K562 (cell line): Measurements from ENCODE around the gene CDC6. TPM values are rescaled to one million over a fixed set of nuclear protein-coding genes. Genes with fewer than 3 reads are reported as not detected.

Experiments used
- ARID3B ChIP-seq: fragments of 250-450 bp; sonication (Bioruptor Pico); IDR thresholded peaks from 2 replicates; pipeline ENCODE4 v1.4.0; 2020; ENCODE audit warnings: borderline replicate concordance
- CEBPZ ChIP-seq: fragments of 150-350 bp; IDR thresholded peaks from 2 replicates; pipeline ENCODE4 v1.6.1; 2014; ENCODE audit warnings: low read depth, mild to moderate bottlenecking, low read length, borderline replicate concordance
- CHD4 ChIP-seq: fragments of 200-600 bp; sonication (generic); IDR thresholded peaks from 3 replicates; pipeline ENCODE4 v1.6.1; 2012; ENCODE audit warnings: low read depth, mild to moderate bottlenecking, mixed read lengths, low read length, inconsistent platforms; ENCODE audit not compliant: insufficient read depth, insufficient replicate concordance, poor library complexity, severe bottlenecking
- DACH1 ChIP-seq: fragments of 450-650 bp; IDR thresholded peaks from 2 replicates; pipeline ENCODE4 v1.6.1; 2018; ENCODE audit not compliant: partially characterized antibody
- E2F8 ChIP-seq: fragments of 450-650 bp; IDR thresholded peaks from 2 replicates; pipeline ENCODE4 v1.7.1; 2018; ENCODE audit warnings: mild to moderate bottlenecking, low read depth; ENCODE audit not compliant: partially characterized antibody
- GABPB2 ChIP-seq: fragments of 250-450 bp; sonication (Bioruptor Pico); conservative IDR thresholded peaks from 2 replicates; pipeline ENCODE4 v1.5.1; 2021; ENCODE audit warnings: mild to moderate bottlenecking
- GTF2A2 ChIP-seq: IDR thresholded peaks from 2 replicates; pipeline ENCODE4 v1.6.1; 2016; ENCODE audit warnings: mild to moderate bottlenecking, missing genetic modification characterization, missing compliant biosample characterization
- HMG20A ChIP-seq: fragments of 450-650 bp; formaldehyde crosslinking; conservative IDR thresholded peaks from 2 replicates; pipeline ENCODE4 v1.4.0; 2020; ENCODE audit warnings: mild to moderate bottlenecking, mixed read lengths
- KLF10 ChIP-seq: fragments of 250-450 bp; sonication (Bioruptor Pico); IDR thresholded peaks from 2 replicates; pipeline ENCODE4 v1.6.1; 2021; ENCODE audit warnings: matching md5 sums
- PHTF2 ChIP-seq: fragments of 250-450 bp; sonication (Bioruptor Pico); IDR thresholded peaks from 2 replicates; pipeline ENCODE4 v1.5.0; 2021; ENCODE audit warnings: mild to moderate bottlenecking
- POLR2AphosphoS5 ChIP-seq: IDR thresholded peaks from 2 replicates; pipeline ENCODE4 v1.6.1; 2011; ENCODE audit warnings: mild to moderate bottlenecking, low read depth, low read length, moderate library complexity; ENCODE audit not compliant: control insufficient read depth, insufficient read depth
- POU5F1 ChIP-seq: fragments of 150-350 bp; IDR thresholded peaks from 2 replicates; pipeline ENCODE4 v1.6.1; 2014; ENCODE audit warnings: borderline replicate concordance, low read length, low read depth, mild to moderate bottlenecking; ENCODE audit not compliant: partially characterized antibody
- SRSF7 ChIP-seq: fragments of 200-400 bp; formaldehyde crosslinking; optimal IDR thresholded peaks from 2 replicates; pipeline ENCODE3; 2017; ENCODE audit warnings: mild to moderate bottlenecking, low read depth, low read length
- STAT6 ChIP-seq: sonication (generic); formaldehyde crosslinking; IDR thresholded peaks from 2 replicates; pipeline ENCODE4 v1.8.1; 2023; ENCODE audit warnings: mild to moderate bottlenecking, missing genetic modification reagents
- U2AF2 ChIP-seq: fragments of 200-400 bp; formaldehyde crosslinking; optimal IDR thresholded peaks from 2 replicates; pipeline ENCODE3; 2017; ENCODE audit warnings: low read depth, mild to moderate bottlenecking, low read length
- polyA plus RNA-seq, 8 experiments: library from polyadenylated mRNA; depleted of rRNA in 4 of 8; stranded (reverse) in 5 of 8; unstranded in 3 of 8; fragments of >200 nt; fragmentation: Nextera tagmentation in 2 of 8; fragmentation: Illumina TruSeq in 1 of 8; extraction: Ambion mirVana in 2 of 8; extraction: Trizol in 1 of 8; gene quantifications; 2 replicates each; pipeline versions ENCODE4 v1.2.1 to v1.2.3, GENCODE V29; 2011 to 2014; ENCODE audit warnings: inconsistent platforms in 1 of 8, missing spikeins in 1 of 8
- total RNA-seq, 7 experiments: library from RNA; depleted of rRNA in 6 of 7; stranded (reverse); fragments of >200 nt in 6 of 7; fragmentation: Illumina TruSeq in 2 of 7; extraction: Trizol in 2 of 7; gene quantifications; 2 replicates each; pipeline versions ENCODE4 v1.2.1 to v1.2.3, GENCODE V29; 2011 to 2021; ENCODE audit warnings: low replicate concordance in 1 of 7

Gene CDC6
- total and polyA plus RNA-seq, 9 of the 15 experiments (the other 6 are each of a cell fraction or from before 2014, with no cell fraction given) = 29.6 to 141 (median 106) TPM

GRCh38 chr17:40287494-40288369 lies at the start of gene CDC6 (continued):
- TF ChIP-seq E2F8 = peak; percentile 99
- TF ChIP-seq SRSF7 = no peak
- no peak for TF ChIP-seq GTF2A2 (tag)
- no peak for TF ChIP-seq POU5F1
- TF ChIP-seq U2AF2 = no peak
- no peak for TF ChIP-seq CEBPZ
- TF ChIP-seq HMG20A (CRISPR knock-in tag) = no peak
- no peak for TF ChIP-seq DACH1
- TF ChIP-seq GABPB2 (CRISPR knock-in tag) = no peak
- peak; percentile 97 for TF ChIP-seq POLR2AphosphoS5
- no peak for TF ChIP-seq CHD4
- TF ChIP-seq KLF10 (CRISPR knock-in tag) = no peak
- no peak for TF ChIP-seq ARID3B (CRISPR knock-in tag)
- TF ChIP-seq PHTF2 = no peak
- no peak for TF ChIP-seq STAT6 (CRISPR knock-in tag)
